Subcutaneous adipose tissue (tissue), 4 donors: ENCODE measurements around the gene FAM89A. TPM values are rescaled to one million over a fixed set of nuclear protein-coding genes. Genes with fewer than 3 reads are reported as not detected.

Source experiments
- total RNA-seq, 4 donors: library from RNA; depleted of rRNA; stranded (reverse); fragments of >200 nt; gene quantifications; one replicate each; pipeline ENCODE4 v1.1.0, GENCODE V29; 2016
- TF ChIP-seq, protein P1 (sequence below): fragments of 450-650 bp; IDR thresholded peaks from one replicate; pipeline ENCODE4 v1.5.1; 2016; ENCODE audit warnings: low read depth, mild to moderate bottlenecking, control low read depth, antibody characterized with exemption, moderate library complexity

Gene FAM89A
- total RNA-seq, 4 donors from 2014 or later = 69.5 to 222 (median 140) TPM

- TF ChIP-seq, protein P1, sequence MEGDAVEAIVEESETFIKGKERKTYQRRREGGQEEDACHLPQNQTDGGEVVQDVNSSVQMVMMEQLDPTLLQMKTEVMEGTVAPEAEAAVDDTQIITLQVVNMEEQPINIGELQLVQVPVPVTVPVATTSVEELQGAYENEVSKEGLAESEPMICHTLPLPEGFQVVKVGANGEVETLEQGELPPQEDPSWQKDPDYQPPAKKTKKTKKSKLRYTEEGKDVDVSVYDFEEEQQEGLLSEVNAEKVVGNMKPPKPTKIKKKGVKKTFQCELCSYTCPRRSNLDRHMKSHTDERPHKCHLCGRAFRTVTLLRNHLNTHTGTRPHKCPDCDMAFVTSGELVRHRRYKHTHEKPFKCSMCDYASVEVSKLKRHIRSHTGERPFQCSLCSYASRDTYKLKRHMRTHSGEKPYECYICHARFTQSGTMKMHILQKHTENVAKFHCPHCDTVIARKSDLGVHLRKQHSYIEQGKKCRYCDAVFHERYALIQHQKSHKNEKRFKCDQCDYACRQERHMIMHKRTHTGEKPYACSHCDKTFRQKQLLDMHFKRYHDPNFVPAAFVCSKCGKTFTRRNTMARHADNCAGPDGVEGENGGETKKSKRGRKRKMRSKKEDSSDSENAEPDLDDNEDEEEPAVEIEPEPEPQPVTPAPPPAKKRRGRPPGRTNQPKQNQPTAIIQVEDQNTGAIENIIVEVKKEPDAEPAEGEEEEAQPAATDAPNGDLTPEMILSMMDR = no peak
Measured at GRCh38 chr1:231026576-231026975, 13.5 kb downstream of the FAM89A start.

DNA sequence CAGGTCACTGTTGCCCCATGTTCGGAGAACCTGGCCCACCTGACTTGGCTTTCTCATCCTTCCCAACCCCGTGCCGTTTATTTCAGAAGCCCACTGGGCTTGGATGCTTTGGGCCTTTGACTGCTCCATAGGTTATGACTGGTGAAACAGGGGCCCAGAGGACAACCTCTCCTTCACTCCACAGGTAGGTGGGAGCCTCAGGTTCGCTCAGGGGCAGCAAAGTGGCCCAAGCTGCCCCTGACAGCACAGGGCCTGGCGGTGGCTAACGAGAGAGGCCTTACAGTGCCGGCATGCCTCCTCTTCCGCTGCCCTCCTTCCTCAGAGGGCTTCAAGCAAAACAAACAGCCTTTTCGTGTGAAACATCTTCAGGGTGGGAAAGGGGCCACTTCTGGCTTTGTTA is 16.9 kb downstream of the FAM89A start:
- TF ChIP-seq, protein P1 = no peak

GRCh38 chr1:231021540-231022031 is 18.5 kb downstream of the FAM89A start:
- TF ChIP-seq, protein P1 = no peak

- TF ChIP-seq, protein P1 = no peak
Measured at GRCh38 chr1:231020816-231021215, 19.2 kb downstream of the FAM89A start.

- TF ChIP-seq, protein P1 = no peak
Measured at GRCh38 chr1:231020139-231020601, 19.9 kb downstream of the FAM89A start.

GRCh38 chr1:231019711-231020110 is 20.3 kb downstream of the FAM89A start:
- TF ChIP-seq, protein P1 = no peak

DNA sequence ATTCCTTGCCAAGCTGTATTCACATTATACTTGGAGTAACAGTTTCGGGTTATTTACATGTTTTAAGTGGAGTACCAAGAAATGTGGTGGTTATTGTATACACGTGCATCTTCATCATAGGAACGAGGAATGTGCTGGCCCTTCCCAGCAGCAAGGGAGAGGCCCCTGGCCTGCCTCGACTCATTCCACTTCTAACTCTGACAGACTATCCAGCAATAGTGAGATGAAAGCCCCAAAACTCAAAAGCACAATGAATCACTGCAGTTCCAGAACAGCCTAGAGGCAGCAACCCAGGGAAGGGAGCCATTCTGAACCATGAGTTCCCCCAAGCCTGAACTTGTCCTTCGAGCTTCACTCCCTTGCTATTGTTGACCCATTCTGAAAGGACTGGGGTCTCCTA is 23.1 kb downstream of the FAM89A start:
- TF ChIP-seq, protein P1 = no peak
